NCI-H748 treated with DMSO at 0.1 percent for 48 hours (cell line): ENCODE data around the gene MRPS5.
"Not testable (repeated sequence)": the region's sequence is repeated elsewhere in the genome, so short reads cannot be mapped to it uniquely, and the experiment has no call there.

Experiments
- DNase-seq: peaks from one replicate; lab custom pipeline; 2025; lab: John Stamatoyannopoulos, UW

Gene MRPS5

GRCh38 chr2:95047629-95048510, 73.7 kb downstream of the MRPS5 start:
- DNase-seq: no peak

DNA sequence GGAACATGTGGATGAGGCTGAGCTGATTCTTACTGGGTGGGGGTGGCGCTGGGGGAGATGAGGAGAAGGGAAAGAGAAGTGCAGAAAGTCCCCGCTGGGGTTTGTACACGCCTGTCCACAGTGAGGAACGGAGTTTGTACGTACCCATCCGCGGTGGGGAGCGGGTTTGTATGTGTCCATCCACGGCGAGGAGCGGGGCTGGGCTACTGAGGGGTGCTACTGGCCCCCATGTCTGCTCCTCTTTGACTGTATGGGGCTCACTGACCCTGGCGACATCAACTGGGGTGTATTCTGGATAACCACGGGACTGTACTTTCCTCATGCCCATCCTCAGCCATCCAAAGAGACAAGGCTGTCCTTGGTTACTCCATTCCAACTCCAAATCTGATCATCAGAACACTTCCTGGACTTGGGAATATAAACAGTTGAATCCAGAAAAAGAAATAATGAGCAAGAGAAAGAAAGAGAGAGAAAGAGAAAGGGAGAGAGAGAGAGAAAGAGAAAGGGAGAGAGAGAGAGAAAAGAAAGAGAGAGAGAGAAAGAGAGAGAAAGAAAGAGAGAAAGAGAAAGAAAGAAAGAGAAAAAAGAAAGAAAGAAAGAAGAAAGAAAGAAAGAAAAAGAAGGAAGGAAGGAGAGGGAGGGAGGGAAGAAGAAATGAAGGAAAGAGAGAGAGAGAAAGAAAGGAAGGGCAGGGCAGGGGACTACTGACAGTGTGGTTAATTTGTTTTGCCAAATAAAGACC, 75.1 kb downstream of the MRPS5 start:
- DNase-seq: no peak

DNA sequence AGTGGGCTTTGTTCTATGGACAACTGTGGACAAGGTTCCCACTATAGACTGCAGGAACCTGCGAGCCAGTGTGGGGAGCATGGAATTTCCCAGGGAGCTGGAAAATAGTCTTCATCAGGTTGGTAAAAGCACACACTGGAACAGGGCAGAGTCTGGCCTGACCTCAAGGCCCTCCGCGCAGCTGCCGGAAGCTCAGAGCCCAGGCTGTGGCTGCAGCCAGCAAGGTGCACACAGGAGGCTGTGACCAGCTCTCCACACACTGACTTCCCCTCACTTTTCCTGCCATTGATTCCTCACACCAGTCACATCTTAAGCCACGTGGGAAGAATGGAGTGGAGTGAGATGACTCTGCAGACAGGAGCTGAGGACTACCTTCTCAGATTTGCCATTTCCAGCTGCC, 77.0 kb downstream of the MRPS5 start:
- DNase-seq: no peak

DNA sequence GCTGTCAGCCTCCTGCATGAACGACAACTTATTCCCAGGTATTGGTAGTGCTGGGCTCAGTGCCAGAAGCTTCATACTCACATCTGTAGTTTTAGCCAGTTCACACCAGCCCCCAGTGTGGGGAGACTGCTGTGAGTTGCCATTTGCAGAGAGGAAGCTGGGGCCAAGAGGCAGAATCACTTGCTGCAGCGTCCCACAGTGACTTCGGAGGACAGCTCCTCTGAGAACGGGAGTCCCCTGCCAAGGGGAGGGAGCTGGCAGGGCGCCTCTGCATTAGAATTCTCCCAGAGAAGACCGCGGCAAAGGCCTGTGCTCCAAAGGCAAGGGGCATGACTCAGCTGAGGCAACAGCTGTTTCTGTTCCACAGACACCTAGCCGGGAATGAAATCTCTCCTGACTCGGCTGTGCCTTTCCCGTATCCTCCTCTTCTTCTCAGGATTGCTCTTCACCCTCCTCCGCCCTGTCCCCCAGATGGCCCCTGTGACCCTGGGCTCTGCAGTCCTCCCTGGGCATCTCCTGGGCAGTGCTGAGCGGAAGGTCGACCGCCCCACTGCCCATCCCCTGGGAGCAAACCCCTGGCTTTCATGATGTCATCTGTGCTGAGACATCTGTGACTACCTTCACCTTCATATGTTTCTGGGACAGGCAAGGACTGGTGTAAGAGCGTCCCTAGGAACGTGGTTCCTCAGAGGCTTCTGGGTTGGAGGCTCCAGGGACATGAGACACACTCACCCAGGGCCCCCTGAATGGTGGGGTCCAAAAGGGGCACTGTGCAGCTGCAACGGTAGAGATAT, 78.1 kb downstream of the MRPS5 start:
- no peak for DNase-seq

GRCh38 chr2:95042472-95043271, 78.9 kb downstream of the MRPS5 start:
- DNase-seq: no peak

DNA sequence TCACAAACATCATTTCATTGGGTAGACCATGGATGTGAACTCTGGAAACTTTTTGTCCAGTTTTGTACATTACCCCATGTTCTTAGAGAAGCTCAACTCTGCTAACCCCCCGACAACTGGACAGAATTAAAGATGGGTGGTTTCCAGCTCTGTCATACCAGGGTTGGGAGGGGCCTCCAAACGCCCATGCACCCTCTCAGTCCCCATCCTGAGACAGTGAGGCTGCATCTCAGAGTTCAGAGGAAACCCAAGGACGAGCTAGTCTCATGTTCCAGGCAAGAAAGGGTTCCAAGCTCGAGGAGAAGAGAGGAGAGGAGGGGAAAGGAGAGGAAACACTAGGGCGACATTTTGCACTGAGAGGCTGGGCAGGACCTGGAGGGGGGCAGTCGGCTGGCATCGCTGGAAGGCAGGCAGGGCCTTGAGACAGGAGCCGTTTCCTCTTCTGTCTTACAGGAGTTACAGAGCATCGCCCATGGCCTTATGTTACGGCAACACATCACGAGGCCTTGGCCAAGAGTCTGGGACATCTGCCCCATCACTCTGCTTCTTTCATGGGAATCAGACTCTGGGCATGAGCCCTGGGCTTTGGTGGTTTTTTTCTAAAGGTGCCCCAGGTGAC, 79.7 kb downstream of the MRPS5 start:
- no peak for DNase-seq

- no peak for DNase-seq
These were observed 80.4 kb downstream of the MRPS5 start for GRCh38 chr2:95041060-95041823.

DNA sequence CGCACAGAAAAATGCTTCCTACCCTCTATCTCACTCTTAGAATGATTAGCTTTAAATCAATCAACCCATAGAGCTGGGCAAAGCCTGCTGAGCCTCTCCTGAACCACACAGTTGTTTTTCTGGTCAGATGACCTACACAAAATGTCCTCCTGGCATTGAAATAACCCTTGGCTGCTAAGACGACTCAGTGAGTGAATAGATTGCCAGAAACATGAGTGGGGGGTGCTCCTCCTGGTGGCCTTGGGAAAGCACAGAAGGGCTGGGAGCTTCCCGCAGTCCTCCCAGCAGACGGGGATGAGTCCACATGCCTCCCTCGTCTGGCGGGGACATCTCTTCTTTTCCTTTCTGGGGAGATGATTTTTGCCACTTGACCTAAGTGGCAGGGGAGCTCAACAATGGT, 81.2 kb downstream of the MRPS5 start:
- DNase-seq: no peak

DNA sequence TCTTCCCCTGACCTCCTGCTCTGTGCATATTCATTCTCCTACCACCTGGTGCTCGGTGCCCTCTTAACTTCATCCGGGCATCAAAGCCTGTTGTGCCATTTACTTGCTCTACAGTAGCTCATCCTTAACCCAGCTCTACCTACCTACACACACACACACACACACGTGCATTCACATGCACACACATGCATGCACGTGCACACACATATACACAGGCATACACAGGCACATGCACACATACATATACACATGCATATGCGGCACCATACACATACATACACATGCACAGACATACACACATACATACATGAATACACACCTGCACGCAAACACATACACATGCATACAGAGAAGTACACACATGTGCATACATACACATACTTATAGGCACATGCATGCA, 81.6 kb downstream of the MRPS5 start:
- DNase-seq: no peak

DNA sequence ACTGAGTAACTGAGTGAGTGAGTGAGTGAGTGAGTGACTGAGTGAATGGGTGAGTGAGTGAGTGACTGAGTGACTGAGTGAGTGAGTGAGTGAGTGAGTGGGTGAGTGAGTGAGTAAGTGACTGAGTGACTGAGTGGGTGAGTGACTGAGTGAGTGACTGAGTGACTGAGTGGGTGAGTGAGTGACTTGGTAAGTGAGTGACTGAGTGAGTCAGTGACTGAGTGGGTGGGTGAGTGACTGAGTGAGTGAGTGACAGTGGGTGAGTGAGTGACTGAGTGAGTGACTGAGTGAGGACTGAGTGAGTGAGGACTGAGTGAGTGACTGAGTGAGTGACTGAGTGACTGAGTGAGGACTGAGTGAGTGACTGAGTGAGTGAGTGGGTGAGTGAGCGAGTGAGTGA, 82.2 kb downstream of the MRPS5 start:
- no peak for DNase-seq

GRCh38 chr2:95038635-95039298, 82.8 kb downstream of the MRPS5 start:
- no peak for DNase-seq

DNA sequence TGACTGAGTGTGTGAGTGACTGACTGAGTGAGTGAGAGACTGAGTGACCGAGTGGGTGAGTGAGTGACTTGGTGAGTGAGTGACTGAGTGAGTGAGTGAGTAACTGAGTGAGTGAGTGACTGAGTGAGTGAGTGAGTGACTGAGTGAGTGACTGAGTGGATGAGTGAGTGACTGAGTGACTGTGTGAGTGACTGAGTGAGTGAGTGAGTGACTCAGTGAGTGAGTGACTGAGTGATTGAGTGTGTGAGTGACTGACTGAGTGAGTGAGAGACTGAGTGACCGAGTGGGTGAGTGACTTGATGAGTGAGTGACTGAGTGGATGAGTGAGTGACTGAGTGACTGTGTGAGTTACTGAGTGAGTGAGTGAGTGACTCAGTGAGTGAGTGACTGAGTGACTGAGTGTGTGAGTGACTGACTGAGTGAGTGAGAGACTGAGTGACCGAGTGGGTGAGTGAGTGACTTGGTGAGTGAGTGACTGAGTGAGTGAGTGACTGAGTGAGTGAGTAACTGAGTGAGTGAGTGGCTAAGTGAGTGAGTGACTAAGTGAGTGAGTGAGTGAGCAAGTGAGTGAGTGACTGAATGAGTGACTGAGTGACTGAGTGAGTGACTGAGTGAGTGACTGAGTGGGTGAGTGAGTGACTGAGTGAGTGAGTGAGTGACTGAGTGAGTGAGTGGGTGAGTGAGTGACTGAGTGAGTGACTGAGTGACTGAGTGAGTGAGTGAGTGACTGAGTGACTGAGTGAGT, 83.6 kb downstream of the MRPS5 start:
- not testable (repeated sequence) for DNase-seq

- DNase-seq: no peak
These were observed 84.2 kb downstream of the MRPS5 start for GRCh38 chr2:95037384-95037839.

- no peak for DNase-seq
These were observed 84.8 kb downstream of the MRPS5 start for GRCh38 chr2:95036596-95037383.
